ENCODE data around the gene NME9.
A peak's percentile ranks its signal among the peaks of the same experiment; 100 is the strongest.

DNA sequence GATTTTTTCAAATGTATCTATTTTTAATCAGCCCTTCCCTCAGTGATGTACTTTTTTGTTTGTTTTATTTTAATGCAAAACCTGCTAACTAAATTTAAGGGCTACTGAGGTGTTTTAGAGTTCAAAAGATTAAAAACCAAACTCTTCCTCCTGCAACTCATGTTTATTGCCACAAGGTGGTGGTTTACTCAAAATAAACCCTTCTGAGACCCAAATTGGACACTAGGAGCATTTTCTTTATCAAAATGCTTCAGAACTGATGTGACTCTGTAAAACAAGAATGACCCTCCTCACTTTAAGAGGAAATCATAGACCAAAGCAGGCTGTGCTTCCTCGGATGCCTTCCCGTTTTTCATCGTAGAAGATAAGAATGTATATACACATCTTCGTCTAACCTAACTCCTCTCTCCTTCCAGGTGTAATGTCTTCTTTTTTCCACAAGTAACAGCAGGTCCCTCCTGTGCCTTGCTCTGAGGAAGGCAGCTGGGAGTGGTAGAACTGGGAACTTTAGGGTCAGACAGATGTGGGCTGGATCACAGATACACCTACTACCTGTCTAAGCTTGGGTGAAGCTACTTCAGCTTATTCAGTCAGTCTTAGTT, 2.9 kb upstream of the NME9 start:
- TF ChIP-seq POLR2AphosphoS5 (IDR thresholded peaks at IDR 0.05): no peak
- TF ChIP-seq, protein P1, sequence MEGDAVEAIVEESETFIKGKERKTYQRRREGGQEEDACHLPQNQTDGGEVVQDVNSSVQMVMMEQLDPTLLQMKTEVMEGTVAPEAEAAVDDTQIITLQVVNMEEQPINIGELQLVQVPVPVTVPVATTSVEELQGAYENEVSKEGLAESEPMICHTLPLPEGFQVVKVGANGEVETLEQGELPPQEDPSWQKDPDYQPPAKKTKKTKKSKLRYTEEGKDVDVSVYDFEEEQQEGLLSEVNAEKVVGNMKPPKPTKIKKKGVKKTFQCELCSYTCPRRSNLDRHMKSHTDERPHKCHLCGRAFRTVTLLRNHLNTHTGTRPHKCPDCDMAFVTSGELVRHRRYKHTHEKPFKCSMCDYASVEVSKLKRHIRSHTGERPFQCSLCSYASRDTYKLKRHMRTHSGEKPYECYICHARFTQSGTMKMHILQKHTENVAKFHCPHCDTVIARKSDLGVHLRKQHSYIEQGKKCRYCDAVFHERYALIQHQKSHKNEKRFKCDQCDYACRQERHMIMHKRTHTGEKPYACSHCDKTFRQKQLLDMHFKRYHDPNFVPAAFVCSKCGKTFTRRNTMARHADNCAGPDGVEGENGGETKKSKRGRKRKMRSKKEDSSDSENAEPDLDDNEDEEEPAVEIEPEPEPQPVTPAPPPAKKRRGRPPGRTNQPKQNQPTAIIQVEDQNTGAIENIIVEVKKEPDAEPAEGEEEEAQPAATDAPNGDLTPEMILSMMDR (IDR thresholded peaks at IDR 0.05): peak; percentile 41 to 47

Data from suprapubic skin (tissue), 3 donors.